HG02759 (cell line): ENCODE measurements around the gene RABL2A.
"Not testable (repeated sequence)": the region's sequence is repeated elsewhere in the genome, so short reads cannot be mapped to it uniquely, and the experiment has no call there.

Experiments used
- ATAC-seq: cut with Tn5 transposase; IDR thresholded peaks from one replicate; pipeline ENCODE4 v1.9.1; 2021; ENCODE audit warnings: mild to moderate bottlenecking, moderate library complexity; ENCODE audit not compliant: unreplicated experiment

RABL2A gene

GRCh38 chr2:113626616-113627330, at the start of gene RABL2A:
Gene RABL2A, plus strand, starts transcription at chr2:113627266. Its CDS starts 1,341 bp downstream, at chr2:113628607.
- peak; percentile 96 for ATAC-seq

- not testable (repeated sequence) for ATAC-seq
Measured at GRCh38 chr2:113578508-113578907, 48.6 kb upstream of the RABL2A start.

- not testable (repeated sequence) for ATAC-seq
Measured at GRCh38 chr2:113582473-113582872, 44.6 kb upstream of the RABL2A start.

GRCh38 chr2:113583521-113584225, 43.4 kb upstream of the RABL2A start:
- ATAC-seq, result not testable (repeated sequence)

GRCh38 chr2:113584311-113585092, 42.6 kb upstream of the RABL2A start:
- ATAC-seq, result not testable (repeated sequence)

GRCh38 chr2:113587201-113587600, 39.9 kb upstream of the RABL2A start:
- not testable (repeated sequence) for ATAC-seq

GRCh38 chr2:113589591-113589990, 37.5 kb upstream of the RABL2A start:
- ATAC-seq, result not testable (repeated sequence)

- ATAC-seq, result not testable (repeated sequence)
Measured at GRCh38 chr2:113591926-113592325, 35.1 kb upstream of the RABL2A start.

GRCh38 chr2:113593280-113593679, 33.8 kb upstream of the RABL2A start:
- not testable (repeated sequence) for ATAC-seq

GRCh38 chr2:113595725-113596124, 31.3 kb upstream of the RABL2A start:
- ATAC-seq, result not testable (repeated sequence)

- not testable (repeated sequence) for ATAC-seq
Measured at GRCh38 chr2:113597164-113597563, 29.9 kb upstream of the RABL2A start.

GRCh38 chr2:113597572-113597971, 29.5 kb upstream of the RABL2A start:
- not testable (repeated sequence) for ATAC-seq

- not testable (repeated sequence) for ATAC-seq
Measured at GRCh38 chr2:113598180-113598579, 28.9 kb upstream of the RABL2A start.

- ATAC-seq, result not testable (repeated sequence)
Measured at GRCh38 chr2:113598738-113599137, 28.3 kb upstream of the RABL2A start.

GRCh38 chr2:113599208-113599607, 27.9 kb upstream of the RABL2A start:
- ATAC-seq, result not testable (repeated sequence)

GRCh38 chr2:113602040-113602769, 24.9 kb upstream of the RABL2A start:
- ATAC-seq, result not testable (repeated sequence)

- no peak for ATAC-seq
Measured at GRCh38 chr2:113602869-113603466, 24.1 kb upstream of the RABL2A start.

- peak; percentile 98 for ATAC-seq
Measured at GRCh38 chr2:113603467-113604084, 23.5 kb upstream of the RABL2A start.

- ATAC-seq, result not testable (repeated sequence)
Measured at GRCh38 chr2:113604085-113604477, 23.0 kb upstream of the RABL2A start.

GRCh38 chr2:113604661-113605060, 22.4 kb upstream of the RABL2A start:
- ATAC-seq, result not testable (repeated sequence)
